HL-60/S4 (cell line): ENCODE results near the gene HNRNPH1.

Experiments used
- in situ Hi-C: fragments of 300-500 bp; cut with MboI; formaldehyde crosslinking; loops from 2 replicates; pipeline ENCODE4 v1.14.3; 2022; ENCODE audit warnings: low sequenced_read_pairs

Gene HNRNPH1

DNA sequence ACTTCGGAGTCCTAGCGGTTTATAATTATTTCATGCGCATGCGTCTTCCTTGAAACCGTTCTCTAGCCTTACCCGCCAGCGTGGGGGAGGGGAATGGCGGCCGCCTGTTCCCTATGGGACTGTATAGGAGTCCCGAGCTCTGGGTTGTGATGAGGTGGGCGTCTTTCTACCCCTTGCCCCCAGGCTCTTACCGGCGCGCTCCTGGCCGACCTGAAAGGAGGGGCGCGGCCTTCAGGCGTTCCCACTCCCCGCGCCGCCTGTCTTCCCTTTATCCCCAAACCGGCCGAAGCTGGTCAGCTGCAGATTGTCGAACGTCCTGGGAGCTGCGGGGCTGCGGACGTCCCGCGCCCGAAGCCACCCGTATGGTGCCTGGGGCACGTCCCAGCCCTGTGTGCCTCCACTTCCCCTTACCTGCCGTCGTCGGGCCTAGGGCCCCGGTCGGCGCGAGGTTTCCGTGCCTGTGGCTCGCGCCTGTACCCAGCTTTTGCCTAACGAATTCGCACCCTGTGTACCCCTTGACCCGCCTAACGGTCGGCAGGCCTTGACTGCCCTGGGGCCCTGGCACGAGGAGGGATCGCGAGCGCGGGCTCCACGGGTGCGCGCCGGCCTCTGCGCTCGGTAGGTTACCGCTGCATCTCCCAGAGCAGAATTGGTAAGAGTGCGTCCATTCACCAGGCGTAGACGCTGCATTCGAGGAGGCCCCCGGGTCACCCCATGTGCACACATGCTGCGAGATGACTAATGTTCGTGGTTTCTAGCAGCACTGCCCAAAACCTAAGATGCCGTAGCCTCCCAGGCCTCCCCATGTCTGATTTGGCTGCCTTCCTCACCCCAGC lies 653 bp upstream of the HNRNPH1 start:
- in situ Hi-C loops: no loop called here

DNA sequence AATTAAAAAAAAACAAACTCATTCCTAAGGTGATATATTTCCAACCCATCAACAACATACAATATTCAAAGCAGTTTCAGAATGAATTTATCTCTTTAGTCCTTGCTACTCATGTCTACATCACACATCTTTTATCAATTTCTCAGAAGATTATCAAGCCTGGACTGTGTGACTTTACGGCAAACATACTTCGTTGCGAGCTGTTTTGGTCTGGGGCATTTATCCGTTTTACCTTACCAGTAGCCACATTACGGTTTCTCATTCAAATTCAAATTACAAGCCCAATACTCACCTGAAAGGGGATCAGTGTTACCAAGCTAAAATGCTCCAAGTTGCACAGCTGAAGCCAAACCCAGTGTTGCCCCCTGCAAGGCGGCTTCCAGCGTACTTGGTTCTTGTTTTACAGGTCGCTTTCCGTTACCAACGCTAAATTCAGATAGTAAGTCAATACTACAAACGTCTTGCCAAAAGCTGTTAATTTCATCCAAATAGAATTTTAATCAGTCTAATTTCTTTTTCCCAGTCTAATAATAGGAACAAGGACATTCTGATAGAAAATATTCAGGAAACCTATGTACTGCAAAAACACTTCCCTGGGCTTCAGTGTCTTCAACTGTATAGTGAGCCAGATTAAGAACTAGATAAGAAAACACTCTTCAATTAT lies 1.8 kb downstream of the HNRNPH1 start:
- in situ Hi-C loops: no loop called here

DNA sequence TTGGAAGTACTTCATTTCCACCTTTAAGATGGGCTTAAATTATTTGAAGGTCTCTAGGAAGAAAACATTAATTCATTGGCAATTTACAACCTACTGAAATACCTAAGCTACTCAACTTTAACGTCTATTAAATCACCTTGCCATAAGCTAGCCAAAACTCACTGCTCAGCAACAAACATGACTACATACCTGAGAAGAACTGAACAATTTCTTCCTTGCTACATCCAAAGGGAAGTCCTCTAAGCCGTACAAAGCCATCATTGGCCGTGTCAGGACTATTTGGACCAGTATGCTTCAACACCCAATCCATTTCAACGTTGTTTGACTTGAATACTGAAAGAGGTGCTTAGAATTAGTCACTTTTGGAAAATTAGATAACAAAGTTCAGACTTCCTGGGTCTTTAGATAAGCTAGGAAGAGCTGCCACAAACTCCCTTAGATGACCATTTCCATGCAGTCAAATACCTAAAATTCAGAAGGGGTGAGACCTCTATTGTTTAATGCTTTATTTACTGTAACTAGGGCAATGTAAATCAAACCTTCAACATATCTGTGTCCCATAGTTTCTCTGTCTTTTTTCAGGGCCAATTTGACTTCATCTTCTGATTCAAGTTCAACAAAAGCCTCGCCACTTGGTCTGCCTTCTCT lies 2.6 kb downstream of the HNRNPH1 start:
- in situ Hi-C loops: no loop called here

DNA sequence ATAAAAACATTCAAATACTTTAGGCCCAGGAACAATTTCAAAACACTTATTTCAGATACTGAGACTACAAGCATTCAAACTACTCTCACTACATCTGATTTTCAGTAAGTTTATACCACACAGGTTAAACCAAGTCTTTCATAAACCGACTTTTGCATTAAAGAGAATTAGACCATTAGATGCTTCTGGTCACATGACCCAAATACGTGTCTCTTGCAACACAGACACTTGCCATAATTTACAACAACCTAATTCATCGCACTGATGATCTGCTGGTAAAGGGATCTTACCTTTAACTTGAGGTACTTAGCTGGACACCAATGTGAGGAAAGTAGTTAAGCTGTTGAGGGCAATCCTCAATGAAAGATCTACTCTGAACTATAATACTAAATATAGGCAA lies 3.2 kb downstream of the HNRNPH1 start:
- in situ Hi-C loops: no loop called here

DNA sequence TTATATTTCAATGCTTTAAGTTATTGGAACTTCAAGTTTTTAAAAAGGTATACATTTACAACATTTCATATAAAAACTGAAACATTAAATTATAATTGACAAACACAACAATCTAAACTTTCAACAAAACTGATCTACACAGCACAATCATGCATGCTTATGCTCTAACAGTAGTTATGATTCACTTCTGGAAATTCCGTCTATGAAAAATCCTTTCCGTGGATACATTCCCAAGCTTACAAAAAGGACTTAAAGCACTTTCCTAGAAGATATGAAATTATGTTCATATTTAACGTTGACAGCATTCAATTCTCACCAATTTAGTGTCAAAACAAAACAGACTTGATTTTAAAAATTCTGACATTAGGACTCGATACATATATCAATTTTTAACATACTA lies 3.7 kb downstream of the HNRNPH1 start:
- in situ Hi-C loops: no loop called here

DNA sequence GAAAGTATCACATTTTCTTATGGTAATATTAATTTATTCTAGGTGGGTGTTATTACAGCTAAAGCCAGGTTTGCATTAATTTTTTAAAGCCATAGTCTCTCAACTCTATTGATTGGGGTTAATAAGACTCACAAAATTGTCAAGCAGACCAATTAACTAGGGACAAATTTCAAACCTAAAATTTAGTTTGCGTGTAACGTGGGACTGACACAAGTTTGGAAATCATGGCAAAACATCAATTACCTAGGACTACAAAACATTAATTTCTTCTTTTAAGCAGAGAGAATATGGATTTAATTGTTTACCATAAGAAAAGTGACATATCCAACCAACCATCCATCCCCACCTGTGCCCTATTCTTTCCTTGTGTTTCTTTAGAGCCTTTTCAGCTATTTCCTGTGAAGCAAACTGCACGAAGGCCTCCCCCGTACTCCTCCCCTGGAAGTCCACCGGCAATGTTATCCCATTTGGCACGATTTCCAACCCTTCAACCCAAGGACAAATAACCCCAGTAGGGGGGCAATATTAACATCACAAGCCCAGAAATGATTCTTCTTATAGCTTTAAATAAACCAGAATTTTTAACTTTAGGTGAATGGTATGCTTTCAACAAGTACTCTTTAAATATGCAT lies 4.4 kb downstream of the HNRNPH1 start:
- in situ Hi-C loops: no loop called here

DNA sequence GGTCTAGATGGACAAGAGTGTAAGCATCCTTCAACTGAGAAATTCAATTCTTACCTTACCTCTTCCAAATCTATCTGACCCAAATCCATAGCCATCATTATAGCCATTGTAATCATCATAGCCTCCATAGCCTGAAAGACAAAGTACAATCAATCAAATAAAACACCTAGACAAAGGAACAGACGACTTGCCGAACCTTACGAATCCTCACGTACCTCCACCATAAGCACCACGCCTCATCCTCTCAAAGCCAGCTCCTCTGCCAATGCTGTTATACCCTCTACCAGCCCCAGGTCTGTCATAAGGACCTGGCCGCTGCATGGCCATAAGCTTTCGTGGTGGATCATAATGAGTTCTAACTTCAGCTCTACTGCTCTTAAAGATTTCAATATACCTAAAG lies 5.5 kb downstream of the HNRNPH1 start:
- in situ Hi-C loops: no loop called here

DNA sequence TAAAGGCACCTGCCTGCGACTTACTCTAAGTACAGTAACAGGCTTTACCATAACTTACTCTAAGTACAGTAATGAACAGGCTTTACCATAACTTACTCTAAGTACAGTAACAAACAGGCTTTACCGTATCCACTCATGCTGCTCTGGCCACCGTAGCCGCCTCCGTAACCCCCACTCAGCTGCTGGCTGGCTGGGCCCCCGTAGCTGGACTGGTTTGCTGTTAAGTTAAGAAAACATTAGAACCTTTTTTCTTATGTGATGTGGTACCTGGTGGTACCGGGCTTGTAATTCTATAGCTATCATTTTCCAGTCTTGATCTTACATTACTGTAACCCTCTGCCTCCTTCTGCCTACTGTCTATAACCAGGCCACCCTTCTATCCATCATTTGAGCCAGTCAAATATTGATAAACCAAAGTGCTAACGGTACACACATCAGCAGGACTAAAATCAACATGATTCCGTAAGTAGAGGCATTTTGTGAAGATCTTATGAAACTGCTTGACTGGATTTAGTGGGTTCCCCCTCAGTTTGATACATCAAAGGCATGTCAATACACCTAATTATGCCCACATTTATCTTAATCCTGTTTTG lies 7.4 kb downstream of the HNRNPH1 start:
- in situ Hi-C loops: no loop called here

DNA sequence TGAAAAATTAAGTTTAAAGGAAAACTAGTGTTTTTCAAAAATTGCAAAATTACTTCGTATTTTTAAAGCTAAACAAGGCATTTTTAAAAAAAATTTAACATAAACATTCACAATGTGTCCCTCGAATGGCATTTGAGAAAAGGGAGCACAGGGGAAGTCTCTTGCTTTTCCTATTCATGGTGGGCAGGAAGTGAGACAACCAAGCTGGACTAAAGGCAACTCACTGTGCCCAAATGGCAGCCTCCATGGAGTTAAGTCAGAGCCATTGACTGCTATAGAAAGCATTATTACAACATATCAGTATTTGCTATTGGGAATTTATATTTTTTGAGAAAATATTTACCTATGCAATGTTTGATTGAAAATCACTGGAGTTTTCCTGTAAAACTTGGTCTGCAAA lies 8.3 kb downstream of the HNRNPH1 start:
- in situ Hi-C loops: no loop called here

DNA sequence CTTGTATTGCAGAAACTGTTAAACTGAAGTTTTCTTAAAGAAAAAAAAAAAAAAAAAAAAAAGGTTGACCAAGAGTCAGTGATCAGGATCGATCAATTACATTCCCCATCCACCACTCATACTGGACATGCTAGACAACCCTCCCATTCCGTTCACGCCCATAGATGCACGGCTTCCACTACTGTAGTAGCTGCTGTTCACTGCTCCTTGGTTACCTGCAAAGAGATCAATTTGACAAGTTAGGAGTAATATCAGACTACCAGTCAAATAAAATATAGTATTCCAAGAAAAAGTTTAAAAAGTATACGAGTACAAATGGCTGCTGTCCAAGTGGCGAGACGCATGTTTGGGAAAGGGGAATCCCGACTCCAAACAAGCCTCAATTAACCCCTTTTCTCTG lies 8.7 kb downstream of the HNRNPH1 start:
- in situ Hi-C loops: no loop called here

DNA sequence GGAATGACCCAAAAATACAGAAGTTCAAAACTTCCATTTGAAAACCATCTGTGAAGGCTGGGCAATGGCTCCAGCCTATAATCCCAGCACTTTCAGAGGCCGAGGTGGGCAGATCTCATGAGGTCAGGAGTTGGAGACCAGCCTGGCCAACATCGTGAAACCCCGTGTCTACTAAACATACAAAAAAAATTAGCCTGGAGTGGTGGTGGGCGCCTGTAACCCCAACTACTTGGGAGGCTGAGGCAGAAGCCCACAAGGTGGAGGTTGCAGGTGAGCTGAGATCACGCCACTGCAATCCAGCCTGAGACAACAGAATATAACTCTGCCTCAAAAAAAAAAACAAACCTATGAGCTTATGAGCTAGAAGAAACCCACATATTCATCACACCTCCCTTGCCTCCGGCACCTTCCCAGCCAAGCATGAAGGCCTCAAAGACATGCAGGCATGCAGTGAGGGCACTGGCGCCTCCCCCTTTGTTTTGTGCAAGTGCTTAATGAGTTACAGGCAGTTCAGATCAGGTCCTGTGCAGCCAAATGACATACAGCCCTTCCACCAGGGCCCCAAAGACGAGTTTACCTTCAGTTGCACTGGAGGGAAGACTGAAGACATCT lies 9.9 kb downstream of the HNRNPH1 start:
- in situ Hi-C loops: no loop called here

DNA sequence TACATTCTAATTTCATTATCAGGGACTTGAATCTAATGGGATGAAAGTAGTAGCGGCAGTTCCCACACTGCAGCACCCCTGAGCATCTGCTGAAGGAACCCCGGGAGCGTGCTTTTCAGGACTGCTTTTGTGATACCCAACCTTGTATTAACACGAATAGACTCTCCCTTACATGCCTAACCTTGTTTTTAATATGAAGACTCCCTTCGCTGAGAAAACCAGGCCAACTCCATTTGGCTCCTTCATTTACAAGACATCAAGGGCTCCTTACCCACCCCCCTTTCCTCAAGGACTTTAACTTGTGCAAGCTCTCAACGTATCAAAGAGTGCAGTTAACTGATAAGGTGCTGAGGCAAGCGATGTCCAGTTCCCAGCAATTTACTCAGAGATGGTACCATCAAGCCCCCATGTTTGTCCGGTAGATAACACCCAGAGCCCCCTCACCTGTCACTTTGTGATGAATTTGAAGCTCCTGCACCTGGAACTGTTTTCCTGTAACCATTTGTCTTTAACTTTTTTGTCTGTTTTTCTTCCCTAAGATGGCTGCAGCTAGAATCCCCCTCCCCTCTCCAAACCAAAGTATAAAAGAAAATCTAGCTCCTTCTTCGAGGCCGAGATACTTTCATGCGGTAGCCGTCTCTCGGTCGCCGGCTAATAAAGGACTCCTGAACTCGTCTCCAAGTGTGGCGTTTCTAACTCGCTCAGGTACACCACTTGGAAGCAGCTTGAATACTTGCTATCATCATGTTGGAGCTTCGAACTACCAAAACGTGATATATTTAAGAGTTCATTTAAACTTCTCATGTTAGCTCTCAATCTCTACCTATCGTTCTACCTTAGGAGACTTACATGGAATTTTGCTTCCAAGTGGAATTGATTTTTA lies 10.7 kb downstream of the HNRNPH1 start:
- in situ Hi-C loops: no loop called here

DNA sequence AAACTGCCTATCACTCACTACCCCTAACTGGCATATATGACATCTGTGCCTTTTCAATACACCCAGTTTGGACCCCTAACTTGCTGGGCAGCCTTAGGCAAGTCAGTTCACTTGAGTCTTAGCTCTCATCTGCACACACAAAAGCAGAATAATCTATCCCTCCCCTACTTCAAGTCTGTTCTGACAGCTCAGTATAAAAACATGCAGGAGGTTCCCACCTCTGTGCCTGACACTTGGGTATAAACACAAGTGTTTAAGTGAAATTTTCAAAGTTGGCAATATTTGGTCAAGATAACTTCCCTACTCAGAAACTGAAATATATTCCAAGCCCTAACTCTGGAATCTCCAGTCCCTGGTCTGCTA lies 12.6 kb downstream of the HNRNPH1 start:
- in situ Hi-C loops: no loop called here

DNA sequence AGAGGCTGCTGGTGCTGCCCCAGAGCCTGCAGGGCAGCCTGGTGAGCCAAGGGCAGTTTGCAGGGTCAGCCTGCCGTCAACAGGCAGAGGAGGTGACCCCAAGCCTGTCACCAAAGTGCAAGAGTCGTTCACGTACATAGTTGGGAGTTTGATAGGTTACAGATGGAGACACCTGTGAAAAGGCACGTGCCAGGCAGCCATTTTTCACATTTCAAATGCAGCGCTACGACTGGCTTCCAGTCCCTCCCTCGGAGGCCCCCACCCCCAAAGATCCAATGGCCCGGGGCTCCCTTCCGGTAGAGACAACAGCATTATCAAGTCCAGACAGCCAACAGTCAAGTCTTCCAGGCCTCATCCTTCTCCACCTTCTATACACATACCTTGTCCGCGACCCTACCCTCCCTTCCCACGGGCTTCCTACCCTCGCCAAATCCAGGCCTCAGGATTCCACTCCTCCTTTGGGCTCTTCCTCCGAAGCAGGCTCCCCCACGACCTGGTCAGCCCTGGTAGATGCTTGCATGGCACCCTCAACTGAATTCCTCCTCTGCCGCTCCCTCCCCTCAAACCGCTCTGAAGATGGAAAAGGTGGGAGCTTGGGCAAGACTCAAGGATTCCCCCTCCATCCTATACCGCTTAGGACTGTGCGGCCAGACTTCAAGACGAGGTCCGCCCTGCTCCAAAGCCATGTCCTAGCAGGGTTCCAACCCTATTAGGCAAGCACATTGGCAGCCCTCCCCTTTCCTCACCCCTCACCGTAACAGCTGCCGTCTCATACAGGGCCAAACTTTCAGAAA lies 13.2 kb downstream of the HNRNPH1 start:
- in situ Hi-C loops: no loop called here

DNA sequence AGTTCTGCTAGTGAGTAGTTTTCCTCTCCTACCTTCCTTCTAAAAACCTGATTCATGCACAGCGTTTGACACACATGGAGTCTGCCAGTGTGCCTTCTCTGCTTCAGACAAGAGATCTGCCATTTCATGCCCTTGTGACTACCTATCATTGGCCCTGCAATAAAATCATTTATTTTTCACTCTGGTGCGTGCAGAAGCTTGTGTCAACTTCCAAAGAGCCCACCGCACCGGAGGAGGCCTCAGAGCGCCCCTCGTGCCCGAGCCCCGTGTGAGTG lies 13.7 kb downstream of the HNRNPH1 start:
- in situ Hi-C loops: no loop called here

DNA sequence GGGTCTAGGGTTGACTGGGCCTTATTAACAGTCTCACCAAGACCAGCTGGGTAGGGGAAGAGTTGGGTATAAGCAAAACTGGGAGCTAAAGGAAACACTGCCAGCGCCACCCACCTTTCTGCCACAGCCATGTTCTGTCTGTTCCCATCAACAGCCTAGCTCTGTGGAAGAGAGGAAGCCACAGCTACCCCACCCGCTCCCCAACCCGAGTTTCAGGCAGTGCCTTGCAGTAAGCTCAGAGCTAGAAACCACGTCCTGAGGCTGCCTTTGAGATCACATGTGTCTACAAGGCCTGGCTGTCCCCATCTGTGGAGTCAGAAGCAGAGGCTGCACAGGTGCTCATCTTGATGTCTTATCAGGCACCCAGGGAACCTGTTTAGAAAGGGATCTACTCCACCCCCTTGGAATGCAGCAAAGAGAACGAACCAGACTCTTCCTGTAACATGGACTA lies 15.3 kb downstream of the HNRNPH1 start:
- in situ Hi-C loops: no loop called here

DNA sequence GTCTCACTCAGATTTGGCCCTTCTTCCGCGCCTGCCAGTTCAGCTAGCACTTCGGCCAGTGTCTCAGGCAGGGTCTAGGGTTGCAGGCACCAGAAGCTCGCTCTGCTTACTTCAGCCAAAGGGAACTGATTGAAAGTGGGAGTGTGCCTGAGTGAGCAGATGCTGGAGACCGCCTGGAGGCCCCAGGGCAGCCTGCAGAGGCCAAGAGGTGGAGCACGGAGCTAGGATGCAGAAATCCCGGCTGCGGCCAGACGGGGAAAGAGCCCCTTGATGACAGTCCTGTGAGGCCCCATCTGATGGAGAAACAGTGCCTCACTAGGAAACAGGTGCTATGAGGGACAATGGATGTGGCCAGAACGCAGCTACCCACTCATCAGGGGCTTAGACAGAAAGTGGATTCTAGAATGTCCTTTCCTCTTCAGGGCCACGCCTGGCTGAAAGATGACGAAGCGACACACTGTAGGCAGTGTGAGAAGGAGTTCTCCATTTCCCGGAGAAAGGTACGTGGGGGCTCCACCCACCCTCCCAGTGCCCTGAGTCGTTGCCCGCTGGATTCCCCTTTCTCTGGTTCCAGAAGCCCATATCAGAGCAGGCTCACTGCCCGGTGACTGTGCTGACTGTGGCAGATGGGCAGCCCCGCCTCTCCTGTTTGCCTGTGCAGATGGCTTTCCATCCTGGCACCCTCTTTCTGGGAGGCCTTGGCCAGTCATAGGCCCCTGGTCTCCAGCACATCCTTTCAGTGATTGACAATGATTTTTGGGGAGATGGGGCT lies 16.1 kb downstream of the HNRNPH1 start:
- in situ Hi-C loops: no loop called here

DNA sequence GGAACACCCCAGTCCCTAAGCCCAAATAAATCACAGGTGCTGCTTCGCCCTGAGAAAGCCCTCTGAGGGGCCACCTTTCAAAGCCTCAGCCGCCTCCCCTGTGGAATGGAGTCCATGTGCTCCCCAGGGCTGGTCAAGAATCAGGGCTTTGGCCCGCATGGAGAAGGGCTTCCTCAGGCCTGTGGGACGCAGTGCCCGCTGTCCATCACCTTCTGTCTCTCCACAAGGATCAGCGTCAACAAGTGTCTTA lies 16.6 kb downstream of the HNRNPH1 start:
- in situ Hi-C loops: no loop called here
